ENCODE results near the gene VCL. TPM values are rescaled to one million over a fixed set of nuclear protein-coding genes. Genes with fewer than 3 reads are reported as not detected.

Gene VCL
- polyA plus RNA-seq, 1 of the 3 experiments (the other 2 are of a cell fraction), result 147 TPM

DNA sequence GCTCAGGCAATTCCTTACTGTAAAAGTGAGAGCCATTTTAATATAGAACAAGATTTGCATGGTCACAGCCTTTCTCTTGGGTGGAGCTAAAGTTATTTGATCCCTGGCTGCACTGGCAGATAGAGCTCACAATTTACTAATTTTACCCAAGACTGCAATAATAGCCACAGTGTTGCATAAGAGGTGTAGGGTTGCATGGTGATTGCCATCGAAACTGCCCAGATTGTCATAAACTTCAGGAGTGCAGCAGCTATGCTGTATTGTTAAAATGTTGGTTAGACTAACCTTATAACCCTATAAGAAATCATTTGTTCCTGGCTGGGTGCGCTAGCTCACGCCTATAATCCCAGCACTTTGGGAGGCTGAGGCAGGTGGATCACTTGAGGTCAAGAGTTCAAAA lies 50.0 kb downstream of the VCL start:
- H3K36me3 ChIP-seq (replicated peaks in 1 of 2; ENCODE audit: control insufficient read depth in 1 of 2, insufficient read depth in 2 of 2, low read length in 1 of 2), result peaks cover 12 to 40% of the 10 kb centered on the region in 2 experiments
- DNase-seq, result no peak
- TF ChIP-seq NRF1 (IDR thresholded peaks at IDR 0.05; ENCODE audit: low read depth, low read length) (no peak), TEAD4 (IDR thresholded peaks at IDR 0.05; ENCODE audit: borderline replicate concordance, insufficient read depth) (no peak), EP300 (IDR thresholded peaks at IDR 0.05; ENCODE audit: borderline replicate concordance in 1 of 2, low read depth in 1 of 2, low read length in 1 of 2) (no peak), YY1 (IDR thresholded peaks at IDR 0.05; ENCODE audit: low read depth) (no peak)
- TF ChIP-seq, protein P1, sequence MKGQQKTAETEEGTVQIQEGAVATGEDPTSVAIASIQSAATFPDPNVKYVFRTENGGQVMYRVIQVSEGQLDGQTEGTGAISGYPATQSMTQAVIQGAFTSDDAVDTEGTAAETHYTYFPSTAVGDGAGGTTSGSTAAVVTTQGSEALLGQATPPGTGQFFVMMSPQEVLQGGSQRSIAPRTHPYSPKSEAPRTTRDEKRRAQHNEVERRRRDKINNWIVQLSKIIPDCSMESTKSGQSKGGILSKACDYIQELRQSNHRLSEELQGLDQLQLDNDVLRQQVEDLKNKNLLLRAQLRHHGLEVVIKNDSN (IDR thresholded peaks at IDR 0.05; ENCODE audit: borderline replicate concordance, low read depth), result no peak
- WGBS (ENCODE audit: low lambda C conversion rate), result 90% methylated on average over 3 of the region's 3 CpGs
- H3K27me3 ChIP-seq (ENCODE audit: insufficient read depth), result no peaks in the 10 kb centered on the region
- H3F3A ChIP-seq (replicated peaks; ENCODE audit: insufficient read depth), result peaks cover 61% of the 10 kb centered on the region
- peaks cover 51% of the 10 kb centered on the region for H4K20me1 ChIP-seq (ENCODE audit: insufficient read depth)
- ChIA-PET CTCF (interaction anchor here (0.7 to 5.3 kb wide), 6 partner anchors 12 to 169 kb away, joined by 3 to 23 read pairs (median 4); no protein-coding TSS in a partner anchor), POLR2A (no interaction called here)
- H2AFZ ChIP-seq (ENCODE audit: low read depth), result no peak overlapping the region
- peak overlapping the region; percentile 60 to 83; a peak in 3 of 4 replicates for H3K27ac ChIP-seq (ENCODE audit: low read depth in 2 of 2, low read length in 1 of 2)
- no peak overlapping the region; the same call in 1 of the 2 replicates for H3K9ac ChIP-seq
- H3K4me3 ChIP-seq (ENCODE audit: low read depth in 2 of 2, low read length in 1 of 2), result no peak overlapping the region
- H3K9me2 ChIP-seq, result no peaks in the 10 kb centered on the region
- H3K9me3 ChIP-seq, result no peaks in the 10 kb centered on the region
- H3K79me2 ChIP-seq (ENCODE audit: insufficient read depth), result peaks cover 97% of the 10 kb centered on the region
- H3K4me2 ChIP-seq, result peak overlapping the region; percentile 51; the same call in 1 of the 2 replicates
- peaks cover 0 to 34% of the 10 kb centered on the region in 2 experiments; a peak in 2 of 4 replicates for H3K4me1 ChIP-seq (ENCODE audit: control insufficient read depth in 1 of 2, insufficient read depth in 2 of 2, low read depth in 1 of 2, low read length in 1 of 2)

GRCh38 chr10:74048433-74048832 lies 50.5 kb downstream of the VCL start:
- H3K9me3 ChIP-seq, result no peaks in the 10 kb centered on the region
- H3K27me3 ChIP-seq (ENCODE audit: insufficient read depth), result no peaks in the 10 kb centered on the region
- H4K20me1 ChIP-seq (ENCODE audit: insufficient read depth), result peaks cover 51% of the 10 kb centered on the region
- no peak overlapping the region for H2AFZ ChIP-seq (ENCODE audit: low read depth)
- H3K36me3 ChIP-seq (replicated peaks in 1 of 2; ENCODE audit: control insufficient read depth in 1 of 2, insufficient read depth in 2 of 2, low read length in 1 of 2), result peaks cover 12 to 36% of the 10 kb centered on the region in 2 experiments
- peak overlapping the region; percentile 51; the same call in 1 of the 2 replicates for H3K4me2 ChIP-seq
- H3K4me3 ChIP-seq (ENCODE audit: low read depth in 2 of 2, low read length in 1 of 2), result no peak overlapping the region
- H3F3A ChIP-seq (replicated peaks; ENCODE audit: insufficient read depth), result peaks cover 56% of the 10 kb centered on the region
- H3K9ac ChIP-seq, result no peak overlapping the region
- H3K9me2 ChIP-seq, result no peaks in the 10 kb centered on the region
- H3K27ac ChIP-seq (ENCODE audit: low read depth in 2 of 2, low read length in 1 of 2), result peak overlapping the region; percentile 7 to 83; a peak in 3 of 4 replicates
- ChIA-PET CTCF (interaction anchor here (1.1 to 5.3 kb wide), 4 partner anchors 12 to 108 kb away, joined by 3 to 23 read pairs (median 6); no protein-coding TSS in a partner anchor), POLR2A (no interaction called here)
- peaks cover 0 to 34% of the 10 kb centered on the region in 2 experiments; a peak in 2 of 4 replicates for H3K4me1 ChIP-seq (ENCODE audit: control insufficient read depth in 1 of 2, insufficient read depth in 2 of 2, low read depth in 1 of 2, low read length in 1 of 2)
- WGBS (ENCODE audit: low lambda C conversion rate), result 91% methylated on average over 2 of the region's 2 CpGs
- peaks cover 97% of the 10 kb centered on the region for H3K79me2 ChIP-seq (ENCODE audit: insufficient read depth)
- no peak for DNase-seq
- TF ChIP-seq MAX (IDR thresholded peaks at IDR 0.05; ENCODE audit: low read depth) (no peak), MEF2A (IDR thresholded peaks at IDR 0.05; ENCODE audit: borderline replicate concordance, low read depth) (no peak), RAD21 (IDR thresholded peaks at IDR 0.05; ENCODE audit: low read length) (no peak), MXI1 (IDR thresholded peaks at IDR 0.05; ENCODE audit: low read depth, low read length) (no peak), FOSL2 (IDR thresholded peaks at IDR 0.05; ENCODE audit: borderline replicate concordance, low read depth) (no peak), POLR2AphosphoS5 (IDR thresholded peaks at IDR 0.05; ENCODE audit: low read depth, low read length) (no peak), PBX3 (IDR thresholded peaks at IDR 0.05) (no peak), SMC3 (IDR thresholded peaks at IDR 0.05; ENCODE audit: low read depth, low read length) (no peak), CHD2 (IDR thresholded peaks at IDR 0.05; ENCODE audit: low read length, partially characterized antibody) (no peak), GATA2 (CRISPR knock-in tag; IDR thresholded peaks at IDR 0.05) (no peak), GABPA (IDR thresholded peaks at IDR 0.05; ENCODE audit: low read depth) (no peak)
- TF ChIP-seq, protein P2, sequence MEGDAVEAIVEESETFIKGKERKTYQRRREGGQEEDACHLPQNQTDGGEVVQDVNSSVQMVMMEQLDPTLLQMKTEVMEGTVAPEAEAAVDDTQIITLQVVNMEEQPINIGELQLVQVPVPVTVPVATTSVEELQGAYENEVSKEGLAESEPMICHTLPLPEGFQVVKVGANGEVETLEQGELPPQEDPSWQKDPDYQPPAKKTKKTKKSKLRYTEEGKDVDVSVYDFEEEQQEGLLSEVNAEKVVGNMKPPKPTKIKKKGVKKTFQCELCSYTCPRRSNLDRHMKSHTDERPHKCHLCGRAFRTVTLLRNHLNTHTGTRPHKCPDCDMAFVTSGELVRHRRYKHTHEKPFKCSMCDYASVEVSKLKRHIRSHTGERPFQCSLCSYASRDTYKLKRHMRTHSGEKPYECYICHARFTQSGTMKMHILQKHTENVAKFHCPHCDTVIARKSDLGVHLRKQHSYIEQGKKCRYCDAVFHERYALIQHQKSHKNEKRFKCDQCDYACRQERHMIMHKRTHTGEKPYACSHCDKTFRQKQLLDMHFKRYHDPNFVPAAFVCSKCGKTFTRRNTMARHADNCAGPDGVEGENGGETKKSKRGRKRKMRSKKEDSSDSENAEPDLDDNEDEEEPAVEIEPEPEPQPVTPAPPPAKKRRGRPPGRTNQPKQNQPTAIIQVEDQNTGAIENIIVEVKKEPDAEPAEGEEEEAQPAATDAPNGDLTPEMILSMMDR (IDR thresholded peaks at IDR 0.05), result no peak
- TF ChIP-seq, protein P1 (IDR thresholded peaks at IDR 0.05; ENCODE audit: borderline replicate concordance, low read depth), result no peak
- TF ChIP-seq, protein P3, sequence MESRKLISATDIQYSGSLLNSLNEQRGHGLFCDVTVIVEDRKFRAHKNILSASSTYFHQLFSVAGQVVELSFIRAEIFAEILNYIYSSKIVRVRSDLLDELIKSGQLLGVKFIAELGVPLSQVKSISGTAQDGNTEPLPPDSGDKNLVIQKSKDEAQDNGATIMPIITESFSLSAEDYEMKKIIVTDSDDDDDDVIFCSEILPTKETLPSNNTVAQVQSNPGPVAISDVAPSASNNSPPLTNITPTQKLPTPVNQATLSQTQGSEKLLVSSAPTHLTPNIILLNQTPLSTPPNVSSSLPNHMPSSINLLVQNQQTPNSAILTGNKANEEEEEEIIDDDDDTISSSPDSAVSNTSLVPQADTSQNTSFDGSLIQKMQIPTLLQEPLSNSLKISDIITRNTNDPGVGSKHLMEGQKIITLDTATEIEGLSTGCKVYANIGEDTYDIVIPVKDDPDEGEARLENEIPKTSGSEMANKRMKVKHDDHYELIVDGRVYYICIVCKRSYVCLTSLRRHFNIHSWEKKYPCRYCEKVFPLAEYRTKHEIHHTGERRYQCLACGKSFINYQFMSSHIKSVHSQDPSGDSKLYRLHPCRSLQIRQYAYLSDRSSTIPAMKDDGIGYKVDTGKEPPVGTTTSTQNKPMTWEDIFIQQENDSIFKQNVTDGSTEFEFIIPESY (IDR thresholded peaks at IDR 0.05; ENCODE audit: borderline replicate concordance, low read depth), result no peak
- TF ChIP-seq, protein P4, sequence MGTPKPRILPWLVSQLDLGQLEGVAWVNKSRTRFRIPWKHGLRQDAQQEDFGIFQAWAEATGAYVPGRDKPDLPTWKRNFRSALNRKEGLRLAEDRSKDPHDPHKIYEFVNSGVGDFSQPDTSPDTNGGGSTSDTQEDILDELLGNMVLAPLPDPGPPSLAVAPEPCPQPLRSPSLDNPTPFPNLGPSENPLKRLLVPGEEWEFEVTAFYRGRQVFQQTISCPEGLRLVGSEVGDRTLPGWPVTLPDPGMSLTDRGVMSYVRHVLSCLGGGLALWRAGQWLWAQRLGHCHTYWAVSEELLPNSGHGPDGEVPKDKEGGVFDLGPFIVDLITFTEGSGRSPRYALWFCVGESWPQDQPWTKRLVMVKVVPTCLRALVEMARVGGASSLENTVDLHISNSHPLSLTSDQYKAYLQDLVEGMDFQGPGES (IDR thresholded peaks at IDR 0.05; ENCODE audit: low read depth, low read length), result no peak

Data from SK-N-SH (cell line).